Measurements from ENCODE around the gene TNS1.

The TNS1 gene

GRCh38 chr2:217950401-217950871 is 52.4 kb downstream of the TNS1 start:
- DNase-seq (ENCODE audit: low read depth), result no peak
- TF ChIP-seq CTCF (IDR thresholded peaks at IDR 0.05; ENCODE audit: low read depth, low read length, missing control alignments), result no peak
- H3K4me3 ChIP-seq (ENCODE audit: low read depth, low read length), result no peak overlapping the region

- H3K4me3 ChIP-seq (ENCODE audit: low read depth, low read length), result no peak overlapping the region
- TF ChIP-seq CTCF (IDR thresholded peaks at IDR 0.05; ENCODE audit: low read depth, low read length, missing control alignments), result no peak
- DNase-seq (ENCODE audit: low read depth), result no peak
Observed at GRCh38 chr2:217949447-217949846, 53.3 kb downstream of the TNS1 start.

GRCh38 chr2:217948897-217949296 is 53.9 kb downstream of the TNS1 start:
- DNase-seq (ENCODE audit: low read depth), result no peak
- no peak for TF ChIP-seq CTCF (IDR thresholded peaks at IDR 0.05; ENCODE audit: low read depth, low read length, missing control alignments)
- H3K4me3 ChIP-seq (ENCODE audit: low read depth, low read length), result no peak overlapping the region

GRCh38 chr2:217948351-217948791 is 54.4 kb downstream of the TNS1 start:
- no peak for TF ChIP-seq CTCF (IDR thresholded peaks at IDR 0.05; ENCODE audit: low read depth, low read length, missing control alignments)
- H3K4me3 ChIP-seq (ENCODE audit: low read depth, low read length), result no peak overlapping the region
- no peak for DNase-seq (ENCODE audit: low read depth)

- H3K4me3 ChIP-seq (ENCODE audit: low read depth, low read length), result no peak overlapping the region
- TF ChIP-seq CTCF (IDR thresholded peaks at IDR 0.05; ENCODE audit: low read depth, low read length, missing control alignments), result no peak
- no peak for DNase-seq (ENCODE audit: low read depth)
Observed at GRCh38 chr2:217947383-217948350, 55.1 kb downstream of the TNS1 start.

- H3K4me3 ChIP-seq (ENCODE audit: low read depth, low read length), result no peak overlapping the region
- no peak for TF ChIP-seq CTCF (IDR thresholded peaks at IDR 0.05; ENCODE audit: low read depth, low read length, missing control alignments)
- no peak for DNase-seq (ENCODE audit: low read depth)
Observed at GRCh38 chr2:217946051-217946450, 56.7 kb downstream of the TNS1 start.

Measured in GM12864 (cell line).